AG04450 (cell line): ENCODE measurements around the gene TTBK1. TPM values are rescaled to one million over a fixed set of nuclear protein-coding genes. Genes with fewer than 3 reads are reported as not detected.

ENCODE experiments used
- CTCF ChIA-PET: fragments of 300-600, 350-600 bp; formaldehyde crosslinking; extraction: SDS; loops from one replicate; lab custom pipeline; 2022; ENCODE audit warnings: antibody characterized with exemption, inconsistent platforms; lab: Charles Lee
- POLR2A ChIA-PET: fragments of 350-600 bp; formaldehyde crosslinking; extraction: SDS; loops from one replicate; lab custom pipeline; 2021; ENCODE audit warnings: antibody characterized with exemption, inconsistent platforms; lab: Yijun Ruan, JAX
- DNase-seq: peaks from one replicate; pipeline ENCODE4 v3.0.0-alpha.2; 2011; ENCODE audit warnings: low read depth, low spot score
- H3K27ac ChIP-seq: one replicate; pipeline ENCODE4 v1.5.1; 2012; ENCODE audit warnings: low read depth, low read length, control low read depth
- H3K27me3 ChIP-seq: one replicate; pipeline ENCODE4 v1.6.0; 2012; ENCODE audit warnings: low read length; ENCODE audit not compliant: control insufficient read depth, insufficient read depth
- H3K4me3 ChIP-seq: 2 replicates; pipeline ENCODE4 v1.5.1; 2011; ENCODE audit warnings: mild to moderate bottlenecking, low read depth, low read length, control low read depth
- H3K9me3 ChIP-seq: 2 replicates; pipeline ENCODE4 v1.5.1; 2012; ENCODE audit warnings: low read length; ENCODE audit not compliant: control insufficient read depth, insufficient read depth
- CTCF ChIP-seq: IDR thresholded peaks from 2 replicates; pipeline ENCODE4 v1.5.1; 2011; ENCODE audit warnings: low read depth, low read length, control low read depth, inconsistent platforms
- polyA plus RNA-seq: library from polyadenylated mRNA; depleted of rRNA; stranded (reverse); fragments of >200 nt; gene quantifications from 2 replicates; pipeline ENCODE4 v1.2.3, GENCODE V29; 2011

Gene TTBK1
- polyA plus RNA-seq, 1 experiment, result not detected

- TF ChIP-seq CTCF, result no peak
- Histone ChIP-seq H3K27me3 (no peaks in the 10 kb centered on the region), H3K27ac (no peak overlapping the region), H3K9me3 (no peaks in the 10 kb centered on the region; the same call in 1 of the 2 replicates), H3K4me3 (no peak overlapping the region)
- CTCF ChIA-PET, result no interaction called here
- POLR2A ChIA-PET, result no interaction called here
- no peak for DNase-seq
Observed at GRCh38 chr6:43217351-43217750, 25.9 kb upstream of the TTBK1 start.

- no peaks in the 10 kb centered on the region for H3K27me3 ChIP-seq
- DNase-seq, result no peak
- H3K27ac ChIP-seq, result no peak overlapping the region
- ChIA-PET CTCF (interaction anchor here (1.7 kb wide), 1 partner anchor 10 kb away, joined by 7 read pairs; the partner anchor contains the start of gene DNPH1), POLR2A (interaction anchor here (1.2 kb wide), 1 partner anchor 19 kb away, joined by 3 read pairs; no protein-coding TSS in a partner anchor)
- H3K9me3 ChIP-seq, result no peaks in the 10 kb centered on the region
- no peak for TF ChIP-seq CTCF
- H3K4me3 ChIP-seq, result no peak overlapping the region
Observed at GRCh38 chr6:43219119-43219518, 24.2 kb upstream of the TTBK1 start.

- no peak for TF ChIP-seq CTCF
- Histone ChIP-seq H3K27me3 (no peaks in the 10 kb centered on the region), H3K4me3 (no peak overlapping the region), H3K27ac (no peak overlapping the region), H3K9me3 (no peaks in the 10 kb centered on the region)
- POLR2A ChIA-PET, result interaction anchor here (1.2 to 1.7 kb wide), 2 partner anchors 9 to 18 kb away, joined by 3 to 6 read pairs; partner anchors contain the start of gene DNPH1
- no peak for DNase-seq
- CTCF ChIA-PET, result no interaction called here
Observed at GRCh38 chr6:43219814-43220213, 23.5 kb upstream of the TTBK1 start.

GRCh38 chr6:43220439-43220951 lies 22.8 kb upstream of the TTBK1 start:
- H3K9me3 ChIP-seq, result no peaks in the 10 kb centered on the region
- H3K27ac ChIP-seq, result no peak overlapping the region
- CTCF ChIA-PET, result no interaction called here
- POLR2A ChIA-PET, result interaction anchor here (0.9 to 1.7 kb wide), 2 partner anchors 9 to 46 kb away, joined by 3 to 6 read pairs; partner anchors contain the start of gene DNPH1
- no peak for DNase-seq
- no peak overlapping the region for H3K4me3 ChIP-seq
- TF ChIP-seq CTCF, result no peak
- no peaks in the 10 kb centered on the region for H3K27me3 ChIP-seq
